GM12892 (cell line): ENCODE measurements around the gene CBY1.

ENCODE experiments used
- POLR2A ChIP-seq: IDR thresholded peaks from 2 replicates; pipeline ENCODE4 v1.6.1; 2011; ENCODE audit warnings: low read depth, low read length, control low read depth
- POLR2AphosphoS5 ChIP-seq: IDR thresholded peaks from 2 replicates; pipeline ENCODE4 v1.6.1; 2011; ENCODE audit warnings: low read depth, low read length, control low read depth
- TAF1 ChIP-seq: IDR thresholded peaks from 2 replicates; pipeline ENCODE4 v1.6.1; 2011; ENCODE audit warnings: low read depth, mild to moderate bottlenecking, control low read depth, low read length, borderline replicate concordance

- no peak for TF ChIP-seq POLR2AphosphoS5
- TF ChIP-seq POLR2A: no peak
- no peak for TF ChIP-seq TAF1
These were observed 751 bp upstream of the CBY1 start for GRCh38 chr22:38655519-38656255.
